GM06990 (cell line): Measurements from ENCODE around the gene AK4.

ENCODE experiments used
- DNase-seq: peaks from one replicate; pipeline ENCODE4 v3.0.0-alpha.2; 2011; ENCODE audit not compliant: insufficient read length; ENCODE audit errors: extremely low read depth
- H3K27me3 ChIP-seq: replicated peaks from 2 replicates; pipeline ENCODE4 v1.6.0; 2011; ENCODE audit warnings: low read length; ENCODE audit not compliant: control insufficient read depth, insufficient read depth
- H3K36me3 ChIP-seq: 2 replicates; pipeline ENCODE4 v1.5.1; 2011; ENCODE audit warnings: low read length; ENCODE audit not compliant: control insufficient read depth, insufficient read depth
- H3K4me3 ChIP-seq: replicated peaks from 2 replicates; pipeline ENCODE4 v1.5.1; 2011; ENCODE audit warnings: low read depth, mild to moderate bottlenecking, control low read depth, low read length
- CTCF ChIP-seq: IDR thresholded peaks from 2 replicates; pipeline ENCODE4 v1.5.1; 2011; ENCODE audit warnings: low read length, control low read depth, mild to moderate bottlenecking, inconsistent platforms; ENCODE audit not compliant: insufficient read depth, poor library complexity, severe bottlenecking

AK4 gene

GRCh38 chr1:65197636-65198035 is 49.6 kb downstream of the AK4 start:
- no peaks in the 10 kb centered on the region for H3K27me3 ChIP-seq
- no peak for DNase-seq
- no peak for TF ChIP-seq CTCF
- no peak overlapping the region for H3K4me3 ChIP-seq
- H3K36me3 ChIP-seq: no peaks in the 10 kb centered on the region

- Histone ChIP-seq H3K36me3 (no peaks in the 10 kb centered on the region), H3K27me3 (no peaks in the 10 kb centered on the region), H3K4me3 (no peak overlapping the region)
- DNase-seq: no peak
- no peak for TF ChIP-seq CTCF
Observed at GRCh38 chr1:65198096-65198495, 50.1 kb downstream of the AK4 start.

- H3K27me3 ChIP-seq: no peaks in the 10 kb centered on the region
- no peak for TF ChIP-seq CTCF
- DNase-seq: no peak
Observed at GRCh38 chr1:65200411-65200810, 52.4 kb downstream of the AK4 start.

GRCh38 chr1:65206836-65207235 is 58.8 kb downstream of the AK4 start:
- Histone ChIP-seq H3K4me3 (no peak overlapping the region), H3K27me3 (no peaks in the 10 kb centered on the region), H3K36me3 (no peaks in the 10 kb centered on the region)
- no peak for TF ChIP-seq CTCF
- DNase-seq: no peak

More at GRCh38 chr1:65200411-65200810, 52.4 kb downstream of the AK4 start:
- H3K4me3 ChIP-seq: no peak overlapping the region
- no peaks in the 10 kb centered on the region for H3K36me3 ChIP-seq

- H3K4me3 ChIP-seq: no peak overlapping the region
- H3K27me3 ChIP-seq: no peaks in the 10 kb centered on the region
- H3K36me3 ChIP-seq: no peaks in the 10 kb centered on the region
- DNase-seq: no peak
- no peak for TF ChIP-seq CTCF
Observed at GRCh38 chr1:65207317-65207716, 59.3 kb downstream of the AK4 start.

GRCh38 chr1:65208563-65208973 is 60.6 kb downstream of the AK4 start:
- no peaks in the 10 kb centered on the region for H3K36me3 ChIP-seq
- no peaks in the 10 kb centered on the region for H3K27me3 ChIP-seq
- no peak for TF ChIP-seq CTCF
- no peak overlapping the region for H3K4me3 ChIP-seq
- DNase-seq: no peak
